GM18499 (cell line): ENCODE measurements around the gene ZNRF2.

Source experiments
- ATAC-seq: cut with Tn5 transposase; IDR thresholded peaks from one replicate; pipeline ENCODE4 v1.9.1; 2021; ENCODE audit warnings: moderate number of reproducible peaks; ENCODE audit not compliant: insufficient read depth, unreplicated experiment

ZNRF2 gene

DNA sequence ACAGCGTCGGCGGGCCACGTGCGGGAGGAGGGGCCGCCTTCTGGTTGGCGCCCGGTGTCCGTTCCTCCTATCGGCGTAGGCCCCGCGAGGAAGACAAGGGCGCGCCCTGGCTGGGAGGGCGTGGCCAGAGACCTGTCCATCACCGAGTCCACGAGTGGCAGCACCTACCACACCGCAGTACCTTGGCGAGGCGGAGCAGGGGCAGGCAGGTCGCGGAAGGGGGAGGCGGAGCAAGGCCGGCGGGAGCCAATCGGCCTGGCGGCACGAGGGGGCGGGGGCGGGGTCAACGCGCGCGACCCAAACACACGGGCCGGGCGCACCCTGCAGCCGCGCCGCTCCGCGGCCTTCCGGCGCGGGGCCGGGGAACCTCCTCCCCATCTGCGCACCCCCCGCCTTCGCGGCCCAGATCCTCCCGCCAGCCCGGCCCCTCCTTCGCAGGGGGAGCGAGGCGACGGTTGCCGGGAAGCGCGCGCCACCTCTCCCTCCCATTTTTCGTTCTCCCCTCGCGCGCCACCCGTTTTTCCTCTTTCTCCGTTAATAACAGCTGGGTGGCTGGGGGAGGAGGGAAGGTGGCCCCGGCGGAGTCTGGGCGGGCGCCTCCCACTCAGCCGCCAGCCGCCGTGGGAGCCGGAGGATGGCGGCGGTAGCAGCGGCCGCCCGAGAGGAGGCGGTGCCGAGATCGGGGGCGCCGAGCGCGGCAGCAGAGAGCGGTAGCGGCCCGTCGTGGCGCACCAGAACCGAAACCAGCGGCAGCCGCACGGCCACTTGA is at the start of gene ZNRF2:
Gene ZNRF2 (plus strand): TSS at position 300 of the 769 bp plus-strand sequence. CDS start 761 bp downstream, outside the sequence.
- peak; percentile 86 for ATAC-seq

DNA sequence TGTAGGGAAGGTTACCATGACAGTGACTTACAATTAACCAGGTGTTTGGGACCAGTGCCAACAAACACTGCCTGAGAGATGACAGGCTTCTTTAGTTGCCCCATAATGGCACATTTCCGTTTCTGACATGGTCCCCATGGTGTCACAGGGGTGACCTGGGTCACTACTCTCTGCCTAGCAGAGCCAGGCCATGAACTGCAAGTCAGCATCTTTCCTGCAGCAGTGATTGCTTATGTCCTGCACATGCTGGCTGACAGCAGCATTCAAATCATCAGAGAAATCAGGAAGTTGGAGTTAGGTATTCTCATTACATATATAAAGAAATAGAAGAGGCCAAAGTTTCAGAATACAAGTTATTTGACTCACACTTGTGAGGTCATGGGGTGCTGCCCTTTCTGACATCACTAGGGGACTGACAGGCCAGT is 47.1 kb upstream of the ZNRF2 start:
- no peak for ATAC-seq

DNA sequence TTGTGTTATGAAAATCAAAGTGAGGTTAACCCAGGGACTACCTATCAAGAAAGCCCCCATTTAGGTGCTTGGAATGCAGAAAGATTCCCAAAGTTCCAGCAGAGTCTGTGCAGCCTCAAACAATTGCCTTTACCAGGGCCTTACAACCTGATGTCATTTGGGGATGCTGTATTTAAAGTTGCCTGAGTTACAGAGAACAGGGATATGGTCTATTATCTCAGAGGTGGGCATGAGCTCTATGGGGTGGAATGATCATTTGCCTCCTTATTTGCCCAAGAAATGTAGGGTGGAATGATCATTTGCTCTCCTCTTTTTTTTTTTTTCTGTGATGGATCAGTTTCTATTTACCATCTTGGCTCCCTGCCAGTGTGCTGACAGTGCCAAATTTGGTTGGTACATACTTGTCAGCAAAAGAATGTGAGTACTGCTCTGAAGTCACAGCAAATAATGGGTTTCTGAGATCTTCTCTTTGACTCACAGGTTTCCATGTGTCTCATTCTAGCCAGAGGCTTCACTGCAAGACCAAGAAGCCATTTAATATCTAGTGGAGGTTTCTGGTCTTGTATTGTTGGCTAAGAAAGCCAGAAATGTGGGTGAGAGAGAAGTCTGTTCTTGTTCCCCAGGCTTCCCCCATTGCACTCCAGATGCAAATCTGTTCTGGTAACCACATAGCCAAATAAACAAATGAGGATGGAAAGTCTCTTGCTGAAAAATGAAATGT is 45.5 kb upstream of the ZNRF2 start:
- ATAC-seq: peak; percentile 70

DNA sequence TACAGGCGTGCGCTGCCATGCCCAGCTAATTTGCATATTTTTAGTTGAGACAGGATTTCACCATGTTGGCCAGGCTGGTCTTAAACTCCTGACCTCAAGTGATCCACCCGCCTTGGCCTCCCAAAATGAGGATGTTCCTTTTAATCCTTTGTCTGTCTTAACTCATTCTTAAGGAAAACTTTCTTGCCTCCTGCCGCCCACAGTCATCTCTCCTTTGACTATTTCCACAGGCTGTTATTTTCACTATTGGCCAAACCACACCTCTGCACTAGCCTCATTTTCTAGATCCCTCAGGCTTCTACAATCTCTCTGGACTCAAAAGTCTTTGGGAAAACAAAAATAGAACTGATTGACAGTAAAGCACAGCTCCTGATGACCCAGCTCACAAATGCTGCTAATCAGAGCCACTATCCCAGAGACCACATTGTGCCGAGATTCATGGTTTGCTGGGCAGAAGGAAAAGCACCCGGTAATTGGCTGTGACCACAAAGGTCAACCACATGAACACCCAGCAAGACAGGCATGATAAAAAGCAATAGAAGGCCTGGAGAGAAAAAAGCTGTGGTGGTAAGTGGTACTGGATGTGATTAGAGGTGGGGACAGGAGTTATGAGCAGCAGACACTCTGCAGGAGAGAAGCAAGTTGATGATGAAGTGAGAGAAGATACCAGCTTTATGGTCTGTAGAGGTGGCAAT is 44.1 kb upstream of the ZNRF2 start:
- no peak for ATAC-seq

DNA sequence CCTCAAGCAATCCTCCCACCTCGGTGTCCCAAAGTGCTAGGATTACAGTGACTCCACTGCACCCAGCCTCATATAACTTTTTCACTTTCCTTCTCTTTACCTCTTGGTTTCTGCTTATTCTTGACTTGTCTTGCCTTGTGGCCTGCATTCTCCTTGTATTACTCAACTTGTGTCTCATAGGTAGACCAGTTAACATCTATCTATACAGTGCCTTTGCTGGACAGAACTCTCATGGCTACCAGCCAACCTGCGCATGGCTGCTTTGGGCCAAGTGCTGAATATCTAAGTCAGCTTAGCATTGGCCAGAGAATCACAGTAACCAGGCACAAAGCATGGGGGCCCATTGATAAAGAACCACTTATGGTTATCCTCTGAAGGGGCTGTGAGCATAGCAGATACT is 42.6 kb upstream of the ZNRF2 start:
- ATAC-seq: no peak

DNA sequence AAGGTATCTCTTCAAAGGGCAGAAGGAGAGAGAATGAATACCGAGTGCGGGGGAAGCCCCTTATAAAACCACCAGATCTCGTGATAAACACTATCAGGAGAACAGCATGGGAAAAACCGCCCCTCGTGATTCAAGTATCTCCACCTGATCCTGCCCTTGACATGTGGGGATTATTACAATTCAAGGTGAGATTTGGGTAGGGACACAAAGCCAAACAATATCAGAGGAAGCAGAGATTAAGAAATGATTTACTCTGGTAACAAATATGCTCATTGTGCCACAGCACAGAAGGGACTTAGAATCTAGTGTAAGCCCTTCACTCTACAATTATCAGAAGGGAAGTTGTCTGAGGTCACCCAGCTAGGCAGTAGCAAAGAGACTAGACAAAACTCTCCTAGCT is 40.1 kb upstream of the ZNRF2 start:
- no peak for ATAC-seq

DNA sequence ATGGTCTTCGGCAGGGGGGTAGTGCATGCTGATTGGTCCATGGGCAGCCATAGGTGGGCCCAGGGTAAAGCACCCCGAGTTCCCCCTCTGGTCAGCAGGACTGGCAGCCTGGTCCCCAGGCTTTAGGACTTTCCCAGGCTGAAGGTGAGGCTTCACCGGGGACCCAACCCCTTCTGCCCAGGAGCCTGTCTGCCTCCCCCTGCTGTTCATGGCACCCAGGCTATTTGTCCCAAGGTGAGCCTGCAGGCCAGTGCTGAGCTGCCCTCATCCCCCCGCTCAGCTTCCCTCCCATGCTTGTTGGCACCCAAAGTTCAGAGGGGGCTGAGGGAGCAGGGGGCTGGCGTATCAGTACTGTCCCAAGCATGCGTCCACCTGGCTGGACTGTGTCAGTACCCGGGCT is 38.5 kb upstream of the ZNRF2 start:
- ATAC-seq: no peak

DNA sequence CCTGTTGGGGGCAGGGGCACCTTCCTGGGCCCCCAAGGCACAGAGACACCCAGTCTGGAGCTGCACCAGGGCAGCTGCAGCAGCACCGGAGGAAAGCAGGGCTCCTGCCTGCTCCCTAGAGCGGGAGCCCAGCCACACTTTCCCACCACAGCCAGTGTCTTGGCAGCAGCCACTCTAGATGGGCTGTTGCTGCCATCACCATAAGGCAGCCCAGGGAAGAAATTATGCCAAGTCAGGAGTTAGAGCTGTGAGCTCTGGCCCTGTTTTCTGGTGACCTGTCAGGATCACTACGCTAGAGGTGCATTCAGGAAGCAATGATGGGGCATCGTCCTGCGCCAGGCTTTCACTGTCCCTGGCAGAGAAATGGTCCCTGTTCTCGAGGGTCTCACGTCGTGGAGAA is 38.0 kb upstream of the ZNRF2 start:
- ATAC-seq: no peak

DNA sequence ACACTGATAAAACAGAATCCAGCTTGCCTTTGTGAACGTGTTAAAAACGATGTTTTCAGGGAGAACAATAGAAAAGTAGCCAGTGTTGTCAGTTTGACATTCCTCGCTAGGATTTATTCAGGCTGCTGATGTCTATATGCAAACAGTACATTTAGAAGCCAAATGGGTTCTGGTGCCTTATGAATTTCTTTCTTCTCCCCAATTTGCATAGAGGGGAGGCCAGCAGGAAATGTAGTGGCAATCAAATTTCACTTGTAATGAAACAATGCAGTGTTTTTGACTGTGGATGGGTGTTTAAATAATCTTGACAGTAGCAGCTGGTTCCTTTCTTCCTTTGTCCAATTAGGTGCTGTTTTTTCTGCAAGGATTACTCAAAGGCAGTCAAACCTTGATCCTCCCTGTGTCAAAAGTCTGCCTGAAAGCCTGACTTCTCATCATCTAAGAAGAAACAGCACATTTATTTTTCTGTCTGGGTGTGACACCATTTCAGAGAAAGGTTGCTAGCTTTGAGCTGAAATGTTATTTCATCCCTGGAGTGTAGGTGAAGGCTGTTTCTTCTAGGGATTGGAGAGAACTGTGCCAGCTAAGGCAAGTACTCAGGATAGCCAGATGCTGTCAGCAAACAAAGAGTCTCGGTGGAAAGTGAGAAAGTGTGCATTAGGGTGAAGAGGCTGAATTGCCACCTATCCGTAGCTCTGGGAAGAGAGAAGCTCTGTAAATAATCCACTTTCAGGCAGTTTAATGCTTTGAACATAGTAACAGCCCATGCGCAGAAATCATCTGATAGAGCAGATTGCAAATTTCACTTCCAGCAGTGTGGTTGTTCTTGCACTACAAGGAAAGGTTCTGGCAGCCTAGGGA is 36.6 kb upstream of the ZNRF2 start:
- ATAC-seq: no peak

DNA sequence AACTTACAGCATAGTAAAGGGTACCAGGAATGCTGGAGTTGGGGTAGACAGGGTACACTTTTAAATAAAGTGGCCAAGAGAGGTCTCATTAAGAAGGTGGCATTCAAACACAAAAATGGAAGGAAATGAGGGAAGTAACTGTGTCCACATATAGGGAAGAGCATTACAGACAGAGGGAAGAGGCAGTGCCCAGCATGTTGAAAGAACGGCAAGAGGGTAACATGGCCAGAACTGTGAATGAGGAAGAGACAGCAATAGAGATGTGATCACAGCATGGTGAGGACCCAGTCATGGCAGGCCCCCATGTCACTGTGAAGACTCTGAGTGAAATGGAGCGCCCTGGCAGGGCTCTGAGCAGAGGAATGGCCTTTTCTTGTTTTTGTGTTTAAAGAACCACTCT is 35.1 kb upstream of the ZNRF2 start:
- no peak for ATAC-seq

DNA sequence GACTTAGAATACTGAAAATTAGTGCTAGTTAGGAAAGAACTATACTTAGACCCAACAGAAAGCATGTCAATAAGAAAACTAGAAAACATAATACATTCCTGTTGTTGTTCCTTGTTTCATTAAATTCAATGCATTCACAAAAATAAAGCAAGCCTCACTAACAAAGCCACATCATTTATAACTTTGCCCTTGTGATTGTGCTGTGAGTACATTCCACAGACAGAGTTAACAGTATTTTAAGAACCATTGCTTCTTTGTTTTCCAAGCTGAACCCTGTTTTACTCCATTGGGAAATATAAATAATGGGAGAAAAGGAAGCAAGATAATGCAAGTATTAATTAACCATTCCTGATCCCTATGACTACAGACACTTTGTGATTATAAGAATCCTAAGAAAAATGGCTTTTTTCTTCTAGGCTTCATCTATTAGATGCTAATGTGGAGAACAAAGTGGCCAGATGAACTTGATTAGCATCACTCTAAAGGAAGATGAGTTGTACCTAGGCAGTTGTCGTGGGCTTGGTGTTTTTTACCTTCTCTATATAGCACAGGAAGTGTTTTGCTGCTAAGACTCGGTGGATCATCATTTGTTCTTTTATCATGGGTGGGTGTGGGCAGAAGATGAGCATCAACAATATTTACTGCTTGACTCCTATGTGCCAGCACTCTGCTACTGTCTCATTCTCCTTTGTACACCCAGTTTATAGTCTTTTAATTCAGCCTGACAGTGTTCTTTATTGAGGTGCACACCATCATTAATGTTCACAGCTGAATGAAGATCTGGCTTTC is 34.2 kb upstream of the ZNRF2 start:
- no peak for ATAC-seq

DNA sequence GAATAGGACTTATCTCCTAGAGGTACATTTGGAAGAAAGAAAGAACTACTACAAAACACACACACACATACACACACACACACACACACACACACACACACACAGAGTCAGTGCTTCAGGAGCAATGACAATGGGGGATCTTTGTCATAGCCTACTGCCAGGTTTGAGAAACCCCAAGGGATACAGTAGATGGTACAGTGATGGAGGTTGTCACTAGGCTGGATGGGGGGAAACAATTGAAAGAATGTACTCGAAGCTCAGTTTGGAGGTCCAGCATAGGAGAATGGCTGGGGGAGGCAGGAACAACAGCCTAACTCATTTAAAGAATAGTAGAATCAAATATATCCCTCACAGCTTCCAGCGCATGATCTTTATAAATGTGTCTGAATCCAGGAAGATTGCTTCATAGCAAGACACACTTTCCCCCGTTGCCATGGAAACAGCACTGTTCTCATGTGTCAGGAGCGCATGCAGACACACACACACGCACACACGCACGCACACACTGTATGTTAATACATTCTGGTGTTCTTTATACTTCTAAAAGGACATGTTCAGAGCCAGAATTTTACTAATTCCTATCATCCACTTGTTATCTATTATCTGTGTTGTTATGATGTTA is 32.6 kb upstream of the ZNRF2 start:
- ATAC-seq: no peak

DNA sequence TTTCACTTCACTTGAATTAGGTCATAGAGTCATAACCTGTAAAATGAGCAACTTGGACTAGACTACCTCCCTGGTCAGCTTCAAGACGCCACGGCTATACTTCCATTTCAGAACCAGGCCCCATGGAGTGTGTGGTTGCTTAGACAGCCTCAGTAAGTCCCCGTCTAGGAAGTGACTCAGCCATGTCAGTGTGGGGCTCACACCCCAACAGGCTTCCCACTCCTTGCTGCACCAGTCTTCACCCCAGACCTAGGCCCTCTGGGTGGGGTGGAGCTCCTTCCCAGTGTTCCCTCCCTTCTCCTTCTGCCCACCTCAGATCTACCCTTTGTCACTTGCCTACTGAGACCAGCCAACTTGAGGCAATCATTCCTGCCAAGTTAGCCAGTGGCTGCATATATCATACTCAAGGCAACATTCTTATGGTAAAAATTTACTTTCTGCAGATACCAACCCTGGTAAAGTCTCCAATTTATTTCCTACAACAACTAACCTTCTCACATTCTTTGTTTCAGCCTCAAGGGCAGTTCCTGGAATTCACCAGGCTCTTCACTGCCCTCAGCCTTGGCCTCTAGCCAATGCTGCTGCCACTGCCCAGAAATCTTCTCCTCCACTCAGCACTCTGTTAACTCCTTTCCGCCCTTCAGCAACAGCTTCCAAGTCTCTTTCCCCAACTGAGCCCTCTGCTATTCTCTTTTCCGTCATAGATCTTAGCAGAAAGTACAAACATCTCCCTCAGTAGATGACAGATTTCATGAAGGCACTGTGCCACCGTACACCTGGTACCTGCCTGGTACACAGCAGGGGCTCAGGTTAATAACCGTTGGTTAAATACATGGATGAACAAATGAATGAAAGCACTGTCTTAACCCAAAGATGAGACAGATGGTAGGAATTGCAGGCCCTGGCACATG is 31.3 kb upstream of the ZNRF2 start:
- no peak for ATAC-seq

DNA sequence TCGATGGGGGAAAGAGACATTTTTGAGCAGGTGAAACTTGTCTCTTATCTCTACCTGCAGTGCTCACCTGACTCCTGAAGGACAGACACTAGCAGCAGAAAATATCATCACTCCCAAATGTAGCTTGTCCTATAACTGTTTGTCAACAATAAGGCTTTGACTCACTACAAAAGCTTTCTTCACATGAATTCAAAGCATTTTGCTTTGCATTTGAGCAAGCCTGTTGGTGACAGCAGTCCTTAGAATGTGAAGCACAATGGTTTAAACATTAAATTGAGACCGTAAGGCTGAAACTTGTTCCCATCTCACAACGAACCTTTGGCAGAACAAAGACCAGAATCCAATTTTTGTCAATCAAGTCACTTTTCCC is 30.6 kb upstream of the ZNRF2 start:
- no peak for ATAC-seq

DNA sequence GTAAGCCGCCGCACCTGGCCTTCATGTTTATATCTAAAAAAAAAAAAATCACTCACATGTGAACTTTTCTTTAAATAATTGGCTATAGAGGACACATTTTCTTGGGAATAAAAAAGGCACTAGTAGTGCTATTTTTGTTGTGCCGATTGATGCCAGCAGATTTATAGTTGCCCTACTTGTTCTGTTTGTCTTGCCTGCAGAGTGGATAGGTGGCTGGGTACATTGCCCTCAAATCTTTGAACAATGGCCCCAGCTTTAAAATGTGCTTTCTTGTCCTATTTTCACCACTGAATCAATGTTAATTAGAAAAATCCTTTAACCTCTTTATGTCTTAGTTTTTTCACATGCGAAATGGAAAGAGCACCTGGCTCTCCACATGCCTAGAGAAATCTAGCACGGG is 30.1 kb upstream of the ZNRF2 start:
- ATAC-seq: no peak

DNA sequence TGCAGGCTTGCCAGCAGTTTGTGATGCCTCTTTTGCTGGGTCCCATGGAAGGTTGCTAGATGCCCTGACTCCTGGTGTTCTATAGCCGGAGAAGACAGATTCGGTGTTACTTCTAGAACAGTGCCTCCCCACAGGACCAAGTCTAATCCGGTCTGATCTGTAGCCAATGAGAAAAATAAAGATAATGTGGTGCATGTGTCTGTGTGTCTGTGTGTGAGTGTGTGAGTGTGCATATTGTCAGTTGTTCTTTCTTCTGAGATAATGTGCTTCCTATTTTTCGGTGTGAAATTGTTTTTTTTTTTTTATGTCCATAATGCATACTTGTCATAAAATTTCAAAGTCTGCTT is 29.7 kb upstream of the ZNRF2 start:
- no peak for ATAC-seq

DNA sequence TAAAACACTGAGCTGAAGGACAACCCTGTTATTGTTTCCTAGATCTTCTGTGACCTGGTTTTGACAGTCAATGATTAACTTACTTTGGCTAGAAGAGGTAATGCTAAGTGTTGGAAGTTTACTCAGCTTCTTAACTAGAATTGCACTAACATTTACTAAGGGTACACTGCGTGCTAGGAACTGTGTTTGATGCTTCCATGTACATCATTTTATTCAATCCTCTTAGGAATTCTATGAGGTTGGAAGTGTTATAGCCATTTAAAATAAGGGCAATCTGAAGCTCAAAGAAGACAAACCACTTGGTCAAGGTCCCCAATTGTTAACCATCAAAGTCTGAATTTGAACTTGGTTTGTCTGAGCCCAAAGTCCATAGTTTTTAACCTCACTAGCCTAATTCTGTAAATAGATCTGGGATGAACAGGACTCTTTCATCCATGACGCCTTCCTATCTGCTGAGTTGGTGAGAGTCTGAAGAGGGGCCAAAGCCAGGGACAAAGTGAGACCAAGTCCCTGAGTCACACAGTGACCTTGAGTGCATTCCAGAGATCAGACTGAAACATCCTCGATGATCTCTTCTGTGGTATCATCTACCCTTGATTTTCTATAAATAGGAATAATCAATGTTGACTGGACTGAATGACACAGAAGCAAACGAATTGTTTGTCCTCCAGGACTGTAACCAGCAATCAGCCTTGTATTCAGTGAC is 29.2 kb upstream of the ZNRF2 start:
- no peak for ATAC-seq
